GM18873 (cell line): ENCODE measurements around the gene SYT14.
"Not testable (repeated sequence)": the region's sequence is repeated elsewhere in the genome, so short reads cannot be mapped to it uniquely, and the experiment has no call there.

Source experiments
- ATAC-seq: cut with Tn5 transposase; IDR thresholded peaks from one replicate; pipeline ENCODE4 v1.9.1; 2021; ENCODE audit warnings: mild to moderate bottlenecking, moderate library complexity, moderate number of reproducible peaks; ENCODE audit not compliant: unreplicated experiment, low FRiP score

SYT14 gene

DNA sequence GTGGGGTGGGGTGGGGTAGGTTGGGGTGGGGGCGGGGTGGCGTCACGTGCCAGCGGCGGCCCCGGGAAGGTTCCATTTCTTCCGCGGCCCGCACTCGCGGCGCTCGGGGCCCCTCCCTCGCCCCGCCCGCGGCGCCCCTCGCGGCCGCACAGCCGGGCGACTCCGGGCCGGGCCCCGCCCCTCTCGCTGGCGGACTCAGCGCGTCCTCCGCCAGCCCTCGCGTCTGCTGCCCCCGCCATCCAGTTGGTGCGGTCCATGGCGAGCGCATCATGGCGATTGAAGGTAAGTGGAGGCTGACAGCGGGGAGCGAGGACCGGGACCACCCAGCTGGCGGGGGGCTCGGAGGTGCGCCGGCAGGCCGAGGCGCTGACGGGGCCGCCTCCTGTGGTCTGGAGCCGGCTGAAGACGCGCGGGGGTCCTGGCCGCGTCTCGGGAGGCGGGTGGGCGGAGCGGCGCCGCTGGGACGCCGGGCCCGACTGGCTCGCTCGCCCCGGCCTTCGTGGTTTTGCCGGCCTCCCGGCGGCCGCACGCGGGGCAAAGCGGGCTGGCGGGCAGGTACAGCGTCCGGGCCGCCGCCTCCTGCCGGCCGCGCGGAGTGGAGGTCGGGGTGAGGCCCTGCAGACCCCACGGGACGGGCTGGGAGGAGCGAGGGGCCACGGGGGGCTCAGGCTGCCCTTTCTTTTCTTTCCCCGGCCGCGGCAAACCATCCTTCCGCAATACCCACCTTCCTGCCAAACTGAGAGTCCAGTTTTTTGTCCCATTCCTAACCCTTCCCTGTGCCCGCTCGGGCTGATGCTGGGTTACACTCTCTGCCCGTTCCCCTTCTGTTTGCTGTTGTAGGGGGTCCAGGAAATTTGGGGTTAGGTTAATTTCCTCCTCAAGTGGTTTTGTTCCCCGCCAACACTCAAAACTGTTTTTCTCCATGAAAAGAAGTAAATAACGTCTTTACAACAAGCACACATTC is at the start of gene SYT14:
Gene SYT14, plus strand, starts transcription at position 222 of the 964 bp plus-strand sequence. Its CDS starts 48 bp downstream, at position 270.
- no peak for ATAC-seq

DNA sequence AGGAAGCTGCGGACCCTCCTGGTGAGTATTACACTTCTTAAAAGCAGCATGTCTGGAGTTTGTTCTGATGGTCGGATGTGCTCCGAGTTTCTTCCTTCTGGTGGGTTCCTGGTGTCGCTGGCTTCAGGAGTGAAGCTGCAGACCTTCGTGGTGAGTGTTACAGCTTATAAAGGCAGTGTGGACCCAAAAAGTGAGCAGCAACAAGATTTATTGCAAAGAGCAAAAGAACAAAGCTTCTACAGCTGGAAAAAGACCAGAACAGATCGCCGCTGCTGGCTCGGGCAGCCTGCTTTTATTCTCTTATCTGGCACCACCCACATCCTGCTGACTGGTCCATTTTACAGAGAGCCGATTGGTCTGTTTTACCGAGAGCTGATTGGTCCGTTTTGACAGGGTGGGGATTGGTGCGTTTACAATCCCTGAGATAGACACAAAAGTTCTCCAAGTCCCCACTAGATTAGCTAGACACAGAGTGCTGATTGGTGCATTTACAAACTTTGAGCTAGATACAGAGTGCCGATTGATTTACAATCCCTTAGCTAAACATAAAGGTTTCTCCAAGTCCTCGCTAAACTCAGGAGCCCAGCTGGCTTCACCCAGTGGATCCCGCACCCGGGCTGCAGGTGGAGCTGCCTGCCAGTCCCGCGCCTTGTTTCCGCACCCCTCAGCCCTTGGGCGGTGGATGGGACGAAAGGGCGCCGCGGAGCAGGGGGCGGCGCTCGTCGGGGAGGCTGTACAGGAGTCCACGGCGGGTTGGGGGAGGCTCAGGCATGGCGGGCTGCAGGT is 49.5 kb upstream of the SYT14 start:
- not testable (repeated sequence) for ATAC-seq

DNA sequence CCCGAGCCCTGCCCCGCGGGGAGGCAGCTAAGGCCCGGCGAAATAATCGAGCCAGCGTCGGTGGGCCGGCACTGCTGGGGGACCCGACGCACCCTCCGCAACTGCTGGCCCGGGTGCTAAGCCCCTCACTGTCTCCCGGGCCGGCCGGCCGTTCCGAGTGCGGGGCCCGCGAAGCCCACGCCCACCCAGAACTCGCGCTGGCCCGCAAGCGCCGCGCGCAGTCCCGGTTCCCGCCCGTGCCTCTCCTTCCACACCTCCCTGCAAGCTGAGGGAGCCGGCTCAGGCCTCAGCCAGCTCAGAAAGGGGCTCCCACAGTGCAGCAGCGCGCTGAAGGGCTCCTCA is 49.0 kb upstream of the SYT14 start:
- ATAC-seq: no peak

DNA sequence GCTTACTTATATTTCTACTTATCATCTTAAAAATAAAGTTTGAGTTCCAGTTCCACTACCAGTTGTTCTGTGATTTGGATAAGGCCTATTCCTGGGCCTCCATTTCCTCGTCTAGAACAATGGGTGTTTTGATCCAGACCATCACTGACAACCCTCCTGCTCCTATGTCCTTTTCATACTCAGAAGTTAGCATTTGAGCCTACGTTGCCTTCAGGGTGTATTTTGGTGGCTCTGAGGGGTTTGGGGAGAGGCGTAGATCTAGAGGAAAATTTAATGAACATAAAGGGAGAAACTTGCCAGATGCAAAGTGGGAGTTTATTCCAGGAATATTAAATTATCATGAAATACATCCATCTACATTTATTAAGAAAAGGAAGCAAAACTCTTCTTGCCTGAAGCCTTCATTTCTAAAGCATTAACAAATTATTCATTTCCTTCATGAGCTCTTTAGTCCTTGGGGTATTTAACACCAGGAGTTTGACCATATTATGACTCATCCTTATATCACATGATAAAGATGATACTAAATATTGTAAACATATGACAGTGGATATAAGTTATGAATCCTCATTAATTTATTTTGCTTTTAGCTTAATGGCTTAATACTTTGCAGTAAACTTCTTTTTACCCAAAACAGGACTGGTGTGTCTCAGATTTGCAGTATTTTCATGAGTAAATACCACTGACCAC is 47.2 kb upstream of the SYT14 start:
- ATAC-seq: no peak

DNA sequence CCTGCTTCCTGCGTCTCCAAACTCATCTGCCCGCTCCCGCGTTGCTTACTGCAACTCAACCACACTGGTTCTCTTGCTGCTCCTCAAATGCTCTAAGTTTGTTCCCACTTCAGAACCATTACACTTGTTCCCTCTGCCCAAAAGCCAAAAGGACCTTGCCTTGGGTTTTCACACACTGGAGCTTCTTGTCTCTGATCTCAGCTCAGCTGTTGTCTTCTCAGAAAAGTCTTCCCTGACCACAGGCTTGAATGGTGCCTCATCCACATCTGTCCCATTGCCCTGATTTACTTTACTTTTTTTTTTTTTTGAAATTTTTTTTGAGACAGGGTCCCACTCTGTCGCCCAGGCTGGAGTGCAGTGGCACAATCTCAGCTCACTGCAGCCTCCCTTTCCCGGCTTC is 44.3 kb upstream of the SYT14 start:
- ATAC-seq: no peak

DNA sequence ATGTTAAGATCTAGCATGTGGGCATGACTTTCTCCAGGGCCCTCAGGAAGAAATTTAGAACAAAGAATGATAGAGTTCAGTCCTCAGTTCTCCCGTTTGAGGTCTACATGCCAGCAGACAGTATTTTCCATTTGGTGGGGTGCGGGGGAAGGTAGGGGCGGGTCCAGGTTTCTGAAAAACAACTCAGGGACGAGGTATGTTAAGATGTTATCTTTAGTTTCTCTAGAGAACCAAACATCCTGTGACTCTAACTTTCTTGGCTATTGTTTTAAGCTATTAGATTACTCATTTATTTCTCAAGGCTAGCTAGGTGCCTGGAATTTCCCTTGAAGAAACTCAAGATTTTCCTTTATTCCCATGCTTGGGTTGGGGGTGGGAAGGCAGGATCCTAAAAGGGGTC is 42.3 kb upstream of the SYT14 start:
- ATAC-seq: no peak

DNA sequence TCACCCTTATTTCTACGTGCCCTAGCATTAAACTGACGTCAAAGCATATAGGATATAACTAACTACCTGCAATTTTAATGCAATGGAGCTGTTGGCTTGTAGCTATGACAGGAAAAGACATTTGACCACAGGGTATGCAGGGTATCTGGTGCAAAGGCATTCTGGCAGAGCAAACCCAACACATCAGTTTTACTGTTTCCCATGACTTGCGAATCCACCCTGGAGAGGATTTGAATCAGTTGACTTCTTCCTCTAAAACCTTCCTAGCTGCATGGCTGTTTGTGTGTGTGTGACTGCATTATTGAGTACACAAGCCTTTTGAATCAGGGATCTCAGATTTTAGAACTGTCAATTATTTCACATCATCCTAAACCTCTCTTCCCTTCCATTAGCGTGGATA is 41.7 kb upstream of the SYT14 start:
- ATAC-seq: no peak

DNA sequence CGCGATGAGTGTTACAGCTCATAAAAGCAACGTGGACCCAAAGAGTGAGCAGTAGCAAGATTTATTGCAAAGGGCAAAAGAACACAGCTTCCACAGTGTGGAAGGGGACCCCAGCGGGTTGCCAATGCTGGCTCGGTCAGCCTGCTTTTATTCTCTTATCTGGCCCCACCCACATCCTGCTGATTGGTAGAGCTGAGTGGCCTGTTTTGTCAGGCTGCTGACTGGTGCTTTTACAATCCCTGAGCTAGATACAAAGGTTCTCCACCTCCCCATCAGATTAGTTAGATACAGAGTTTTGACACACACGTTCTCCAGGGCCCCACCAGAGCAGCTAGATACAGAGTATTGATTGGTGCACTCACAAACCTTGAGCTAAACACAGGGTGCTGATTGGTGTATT is 39.7 kb upstream of the SYT14 start:
- ATAC-seq: not testable (repeated sequence)

DNA sequence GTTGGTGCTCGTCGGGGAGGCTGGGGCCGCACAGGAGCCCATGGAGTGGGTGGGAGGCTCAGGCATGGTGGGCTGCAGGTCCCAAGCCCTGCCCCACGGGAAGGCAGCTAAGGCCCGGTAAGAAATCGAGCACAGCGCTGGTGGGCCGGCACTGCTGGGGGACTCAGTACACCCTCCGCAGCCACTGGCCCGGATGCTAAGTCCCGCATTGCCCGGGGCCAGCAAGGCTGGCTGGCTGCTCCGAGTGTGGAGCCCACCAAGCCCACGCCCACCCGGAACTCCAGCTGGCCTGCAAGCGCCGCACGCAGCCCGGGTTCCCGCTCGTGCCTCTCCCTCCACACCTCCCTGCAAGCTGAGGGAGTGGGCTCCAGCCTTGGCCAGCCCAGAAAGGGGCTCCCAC is 39.2 kb upstream of the SYT14 start:
- ATAC-seq: not testable (repeated sequence)

DNA sequence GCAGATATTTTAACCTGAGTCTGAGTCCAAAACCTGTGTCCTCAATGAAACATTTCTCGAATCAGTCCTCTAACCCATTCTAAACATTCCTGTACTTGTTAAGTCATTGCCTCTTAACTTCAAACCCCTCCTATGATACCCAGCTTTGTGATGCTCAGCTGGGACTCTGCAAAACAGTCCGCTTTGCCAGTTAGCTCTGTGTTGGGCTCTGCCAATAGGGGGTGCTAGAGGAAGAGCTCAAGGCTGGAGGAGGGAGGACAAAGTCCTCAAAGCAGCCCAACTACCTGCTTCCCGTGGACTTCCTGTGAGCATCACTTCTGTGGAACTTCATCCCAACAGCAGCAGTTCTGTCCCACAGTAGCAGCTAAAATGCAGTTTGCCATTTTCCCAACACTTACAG is 38.1 kb upstream of the SYT14 start:
- ATAC-seq: no peak

DNA sequence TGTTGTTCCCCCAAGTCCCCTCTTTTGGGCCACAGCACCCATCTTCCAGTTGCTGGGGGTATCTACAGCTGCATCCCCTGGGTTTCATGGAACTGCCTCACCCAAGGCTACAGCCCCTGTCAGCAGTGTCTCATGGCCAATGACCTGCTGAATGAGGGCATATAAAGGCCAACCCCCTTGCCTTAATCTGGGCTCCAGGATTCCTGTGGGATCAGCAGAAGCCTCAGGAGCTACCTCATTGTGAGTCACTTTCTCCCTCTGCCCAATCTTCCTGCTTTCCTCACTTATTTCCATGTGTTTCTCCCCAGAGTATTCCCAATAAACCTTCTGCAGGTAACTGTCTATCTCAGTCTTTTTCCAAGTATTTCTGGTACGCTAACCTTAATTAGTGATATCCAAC is 37.3 kb upstream of the SYT14 start:
- ATAC-seq: no peak

DNA sequence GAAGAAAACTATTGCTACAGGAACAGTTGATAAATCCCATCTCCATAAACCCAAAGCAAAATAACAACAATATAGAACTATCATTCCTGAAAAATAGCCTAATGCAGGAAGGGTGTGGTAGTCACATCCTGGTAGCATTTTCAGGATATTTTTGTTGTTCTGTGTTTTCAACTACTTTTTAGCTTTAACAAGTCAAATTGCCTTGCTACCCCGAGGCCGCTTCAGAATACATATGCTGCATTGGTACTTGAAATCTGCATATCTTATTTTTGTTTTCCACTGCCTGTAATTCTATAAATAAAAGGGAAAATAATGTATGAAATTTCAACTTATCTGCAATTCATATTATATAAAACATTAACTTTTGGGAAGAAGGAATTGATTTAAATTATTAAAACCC is 36.8 kb upstream of the SYT14 start:
- no peak for ATAC-seq

DNA sequence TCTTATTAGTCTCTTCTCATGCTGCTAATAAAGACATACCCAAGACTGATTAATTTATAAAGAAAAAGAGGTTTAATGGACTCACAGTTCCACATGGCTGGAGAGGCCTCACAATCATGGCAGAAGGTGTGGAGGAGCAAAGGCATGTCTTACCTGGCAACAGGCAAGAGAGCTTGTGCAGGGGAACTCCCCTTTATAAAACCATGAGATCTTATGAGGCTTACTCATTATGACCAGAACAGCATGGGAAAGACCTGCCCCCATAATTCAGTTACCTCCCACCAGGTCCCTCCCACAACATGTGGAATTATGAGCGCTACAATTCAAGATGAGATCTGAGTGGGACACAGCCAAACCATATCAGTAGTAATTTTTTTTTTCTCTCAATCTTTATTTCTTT is 33.2 kb upstream of the SYT14 start:
- not testable (repeated sequence) for ATAC-seq

DNA sequence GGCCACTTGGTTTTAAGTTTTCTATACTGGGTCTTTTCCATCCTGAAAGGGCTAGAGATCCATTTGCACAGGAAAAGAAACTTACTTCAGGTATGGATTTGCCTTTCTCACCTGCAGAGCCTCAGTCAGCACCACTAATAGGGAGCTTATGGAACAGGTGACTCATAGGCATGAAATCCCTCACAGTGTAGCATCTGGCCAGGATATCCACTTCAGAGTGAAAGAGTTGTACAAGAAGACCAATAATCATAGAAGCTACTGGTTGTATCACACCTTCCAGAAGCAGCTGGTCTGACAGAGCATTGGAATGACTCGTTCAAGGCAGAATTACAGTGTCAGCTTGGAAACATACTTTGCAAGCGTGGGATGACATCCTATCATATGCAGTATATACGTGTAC is 26.3 kb upstream of the SYT14 start:
- ATAC-seq: no peak

DNA sequence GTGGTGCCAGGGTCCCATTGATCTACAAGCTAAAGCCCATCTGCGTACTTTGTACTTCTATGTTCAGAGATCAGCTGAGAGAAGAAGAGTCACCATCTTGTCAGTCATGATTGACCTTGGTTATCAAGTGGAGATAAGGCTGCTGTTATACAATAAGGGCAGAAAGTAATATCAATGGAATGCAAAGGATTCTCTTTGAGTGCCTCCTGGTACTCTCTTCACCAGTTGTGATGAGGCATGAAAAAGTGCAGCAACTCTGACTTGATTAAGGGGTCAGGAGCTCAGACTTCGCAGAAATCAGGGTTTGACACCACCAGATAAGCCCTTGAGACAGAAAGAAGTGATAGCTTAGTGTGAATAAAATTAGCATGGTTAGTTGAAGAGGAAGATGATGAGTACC is 25.7 kb upstream of the SYT14 start:
- no peak for ATAC-seq

DNA sequence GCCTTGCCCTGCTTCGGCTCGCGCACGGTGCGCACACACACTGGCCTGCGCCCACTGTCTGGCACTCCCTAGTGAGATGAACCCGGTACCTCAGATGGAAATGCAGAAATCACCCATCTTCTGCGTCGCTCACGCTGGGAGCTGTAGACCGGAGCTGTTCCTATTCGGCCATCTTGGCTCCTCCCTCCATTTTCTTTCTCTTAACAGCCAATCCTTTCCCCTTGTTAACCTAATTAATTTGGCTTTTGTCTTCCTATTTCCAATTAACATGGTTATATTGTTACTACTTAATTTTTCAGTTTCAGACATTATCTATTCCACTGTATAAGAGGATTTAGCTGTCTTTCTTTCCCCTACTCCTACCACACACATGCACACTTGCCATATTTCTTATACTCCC is 18.4 kb upstream of the SYT14 start:
- ATAC-seq: not testable (repeated sequence)

DNA sequence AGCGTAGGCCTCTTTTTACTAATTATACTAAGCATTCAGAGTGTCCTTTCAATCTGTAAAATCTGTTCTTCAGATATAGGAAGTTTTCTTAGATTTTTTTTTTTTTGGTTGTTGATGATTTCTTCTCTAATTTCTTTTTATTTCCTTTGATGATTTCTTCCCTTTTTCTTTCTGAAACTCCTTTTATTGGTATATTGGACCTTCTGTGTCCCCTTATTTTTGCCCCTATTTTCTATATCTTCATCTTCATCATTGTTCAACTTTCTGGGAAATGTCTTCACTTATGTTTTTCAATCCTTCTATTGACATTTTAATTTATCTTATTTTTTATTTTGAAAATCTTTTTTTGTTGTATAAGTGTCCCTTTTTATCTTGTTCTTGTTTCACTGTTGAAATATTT is 17.2 kb upstream of the SYT14 start:
- ATAC-seq: no peak

DNA sequence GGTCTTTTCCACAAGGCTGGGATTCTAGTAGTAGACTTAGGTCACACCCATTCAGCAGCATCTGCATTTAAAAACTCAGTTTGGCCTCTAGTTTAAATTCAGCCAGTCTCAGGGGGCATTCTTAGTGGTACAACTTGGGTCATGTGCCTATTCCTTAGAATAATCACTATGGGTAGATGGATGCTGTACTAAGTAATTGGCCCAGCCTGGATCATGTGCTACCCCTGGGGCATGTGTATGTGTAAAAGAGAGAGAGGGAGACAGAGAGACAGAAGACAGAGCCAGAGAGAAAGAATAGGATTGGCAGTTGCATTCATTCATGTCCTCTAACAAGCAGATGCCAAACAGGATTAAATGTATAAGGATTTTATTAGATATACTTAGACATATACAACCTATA is 13.6 kb upstream of the SYT14 start:
- no peak for ATAC-seq

DNA sequence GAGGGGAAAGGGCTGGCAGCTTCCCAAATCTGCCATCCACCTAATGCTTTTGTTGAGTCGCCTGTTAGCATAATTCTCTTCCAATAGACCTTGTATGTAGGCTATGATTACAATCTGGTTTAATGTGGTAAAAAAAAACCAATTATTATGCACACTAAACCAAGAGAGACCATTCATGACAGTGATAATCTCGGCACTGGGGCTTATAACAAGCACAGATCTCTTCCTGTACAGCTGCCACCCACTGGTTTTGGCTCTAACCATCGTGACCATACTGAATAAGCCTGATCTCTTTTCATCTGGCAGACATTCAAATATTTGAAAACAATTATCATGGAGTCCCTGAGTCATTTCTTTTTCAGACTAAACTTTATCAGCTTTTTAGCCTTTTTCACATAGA is 12.0 kb upstream of the SYT14 start:
- ATAC-seq: no peak

DNA sequence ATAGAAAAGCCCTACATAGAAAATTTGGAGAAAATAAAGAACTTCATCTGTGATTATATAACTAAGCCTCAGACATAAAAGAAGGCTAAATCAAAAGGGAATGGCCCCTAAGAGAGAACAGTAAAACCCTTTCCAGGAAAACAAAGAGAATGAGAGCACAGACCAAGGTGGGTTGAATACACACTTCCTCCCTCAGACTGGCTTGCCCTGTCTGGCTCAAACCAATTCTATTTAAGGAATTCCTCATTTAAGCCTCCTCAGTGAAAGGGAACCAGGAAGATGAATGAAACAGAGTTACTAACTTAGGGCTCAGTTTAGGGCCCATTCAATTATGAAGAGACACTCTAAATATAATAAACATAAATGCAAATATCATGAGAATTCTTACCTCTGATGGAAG is 10.6 kb upstream of the SYT14 start:
- ATAC-seq: no peak

DNA sequence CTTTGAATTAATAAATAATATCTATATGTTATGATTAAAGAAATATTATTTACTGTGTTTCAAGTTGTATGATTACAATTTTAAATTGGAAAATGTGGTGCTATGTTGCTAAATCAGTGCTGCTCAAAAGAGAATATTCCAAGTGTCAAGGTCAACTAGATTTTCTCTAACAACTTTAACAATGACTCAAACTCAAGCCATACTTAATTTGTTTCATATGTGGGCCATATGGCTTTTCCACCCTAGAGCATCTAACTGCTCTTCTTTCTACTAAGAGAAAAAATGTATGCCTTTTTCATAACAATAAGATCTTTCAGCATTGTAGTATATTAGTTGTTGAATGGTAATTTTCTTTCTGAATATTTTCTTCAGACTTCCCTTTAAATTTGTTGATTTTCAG is 8.3 kb upstream of the SYT14 start:
- no peak for ATAC-seq
